Activated CD8-positive, alpha-beta memory T cell treated with anti-CD3 and anti-CD28 coated beads, Interleukin-2, amount 10 ng/mL, durations not matched to agents 7 days and 5 days (primary cell): Measurements from ENCODE around the gene SREBF2. TPM values are rescaled to one million over a fixed set of nuclear protein-coding genes. Genes with fewer than 3 reads are reported as not detected.

Experiments used
- ATAC-seq: fragments of 150-1000 bp; cut with Tn5 transposase; one replicate; pipeline ENCODE4 v1.10.0; 2021; ENCODE audit warnings: moderate library complexity
- CTCF ChIA-PET: fragments of 350-600 bp; sonication (Branson Sonifier 250); formaldehyde crosslinking; loops from one replicate; lab custom pipeline; 2021; ENCODE audit warnings: antibody characterized with exemption; lab: Charles Lee
- DNase-seq: peaks from one replicate; pipeline ENCODE4 v3.0.0-alpha.2; 2020
- H3K27ac Mint-ChIP-seq: one replicate; pipeline ENCODE4 v1.8.0; 2021; ENCODE audit warnings: mild to moderate bottlenecking, mixed read lengths
- H3K27me3 Mint-ChIP-seq: one replicate; pipeline ENCODE4 v1.8.0; 2021; ENCODE audit warnings: mixed read lengths
- H3K36me3 Mint-ChIP-seq: one replicate; pipeline ENCODE4 v1.8.0; 2021; ENCODE audit warnings: mild to moderate bottlenecking, mixed read lengths
- H3K4me1 Mint-ChIP-seq: one replicate; pipeline ENCODE4 v1.8.0; 2021; ENCODE audit warnings: mixed read lengths
- H3K4me3 Mint-ChIP-seq: one replicate; pipeline ENCODE4 v1.8.0; 2021; ENCODE audit warnings: mild to moderate bottlenecking, moderate library complexity, mixed read lengths
- H3K9me3 Mint-ChIP-seq: one replicate; pipeline ENCODE4 v1.8.0; 2022; ENCODE audit warnings: low read depth, mixed read lengths
- total RNA-seq, 2 experiments: library from RNA; stranded (reverse); gene quantifications; one replicate each; pipeline ENCODE4 v1.2.3, GENCODE V29; 2021

SREBF2 gene
- total RNA-seq, 2 experiments from 2014 or later = 130 to 135 TPM

- Mint-ChIP-seq H3K36me3 (peaks cover 31% of the 10 kb centered on the region), H3K27ac (no peak overlapping the region), H3K4me1 (peaks cover 2% of the 10 kb centered on the region), H3K27me3 (no peaks in the 10 kb centered on the region), H3K9me3 (no peaks in the 10 kb centered on the region), H3K4me3 (no peak overlapping the region)
- no peak for ATAC-seq
- CTCF ChIA-PET = no interaction called here
- no peak for DNase-seq
Measured at GRCh38 chr22:41812805-41813545, 19.9 kb upstream of the SREBF2 start.

DNA sequence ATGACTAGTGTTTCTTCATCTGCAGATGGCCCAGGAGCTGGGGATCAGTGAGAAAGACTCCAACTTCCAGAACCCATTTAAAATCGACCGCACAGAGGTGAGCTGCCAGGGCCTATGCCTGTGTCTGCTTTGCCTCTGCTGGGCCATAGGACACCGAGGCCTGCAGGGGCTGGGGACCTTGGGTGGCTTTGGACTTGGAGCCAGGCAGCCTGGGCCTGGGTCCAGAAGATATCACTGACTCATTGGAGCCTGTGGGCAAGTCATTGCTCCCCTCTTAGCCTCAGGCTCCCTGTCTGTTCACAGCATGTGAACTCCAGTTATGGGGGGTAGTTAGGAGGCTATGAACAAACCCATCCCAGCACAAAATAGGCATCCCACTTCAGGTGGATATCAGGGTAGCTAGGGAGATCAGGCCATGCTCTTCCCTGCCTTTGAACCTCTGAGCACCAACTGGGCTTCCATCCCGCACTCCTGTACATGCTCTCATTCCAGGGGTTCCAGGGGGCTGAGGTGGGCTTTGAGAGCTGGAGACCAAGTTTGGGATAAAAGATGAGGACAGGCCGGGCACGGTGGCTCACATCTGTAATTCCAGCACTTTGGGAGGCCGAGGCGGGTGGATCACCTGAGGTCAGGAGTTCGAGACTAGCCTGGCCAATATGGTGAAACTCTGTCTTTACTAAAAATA, 19.0 kb upstream of the SREBF2 start:
- peaks cover 31% of the 10 kb centered on the region for H3K36me3 Mint-ChIP-seq
- no peak overlapping the region for H3K4me3 Mint-ChIP-seq
- H3K27me3 Mint-ChIP-seq = no peaks in the 10 kb centered on the region
- CTCF ChIA-PET = no interaction called here
- H3K9me3 Mint-ChIP-seq = no peaks in the 10 kb centered on the region
- no peak for DNase-seq
- H3K4me1 Mint-ChIP-seq = peaks cover 2% of the 10 kb centered on the region
- H3K27ac Mint-ChIP-seq = no peak overlapping the region
- no peak for ATAC-seq

GRCh38 chr22:41815716-41816115, 17.2 kb upstream of the SREBF2 start:
- Mint-ChIP-seq H3K9me3 (no peaks in the 10 kb centered on the region), H3K27me3 (no peaks in the 10 kb centered on the region), H3K27ac (no peak overlapping the region), H3K4me1 (peaks cover 4% of the 10 kb centered on the region), H3K4me3 (no peak overlapping the region), H3K36me3 (peaks cover 22% of the 10 kb centered on the region)
- CTCF ChIA-PET = no interaction called here
- no peak for DNase-seq
- no peak for ATAC-seq

DNA sequence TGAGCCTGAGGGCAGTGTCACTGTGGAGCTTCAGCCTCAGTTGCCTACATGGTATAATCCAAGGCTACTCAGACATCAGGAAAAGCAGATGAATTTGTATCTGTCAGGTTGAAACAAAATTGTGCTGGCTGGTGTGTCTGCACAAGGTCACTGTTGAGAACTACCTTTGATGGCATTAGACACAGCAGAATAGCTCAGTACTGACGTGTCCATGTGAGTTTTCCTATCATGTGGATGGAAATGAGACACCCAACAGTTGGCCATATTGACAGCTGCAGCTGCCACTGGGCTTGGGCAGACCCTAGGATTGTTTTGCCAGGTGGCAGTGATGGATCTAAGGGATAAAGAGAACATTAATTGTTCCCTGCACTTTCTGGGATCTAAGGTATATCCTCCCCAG, 16.7 kb upstream of the SREBF2 start:
- Mint-ChIP-seq H3K4me3 (no peak overlapping the region), H3K27me3 (no peaks in the 10 kb centered on the region), H3K36me3 (peaks cover 22% of the 10 kb centered on the region), H3K9me3 (no peaks in the 10 kb centered on the region), H3K27ac (no peak overlapping the region), H3K4me1 (peaks cover 7% of the 10 kb centered on the region)
- DNase-seq (no peak), ATAC-seq (no peak)
- CTCF ChIA-PET = no interaction called here

DNA sequence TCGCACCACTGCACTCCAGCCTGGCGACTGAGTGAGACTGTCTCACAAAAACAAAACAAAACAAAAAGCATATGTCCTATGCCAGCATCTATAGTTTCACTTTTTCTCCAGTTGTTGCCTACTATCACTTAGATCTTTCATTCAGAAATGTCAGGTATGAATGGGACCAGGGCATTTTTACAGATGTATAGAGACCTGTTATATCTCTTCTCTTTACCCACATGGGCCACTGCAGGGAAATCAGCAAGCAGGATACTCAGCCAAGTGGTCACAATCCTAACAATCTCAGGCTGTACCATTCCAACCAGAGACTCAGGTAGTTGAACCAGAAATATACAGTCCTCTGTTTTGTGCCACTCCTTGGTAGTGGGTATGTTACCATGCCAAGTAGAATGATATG, 16.0 kb upstream of the SREBF2 start:
- no peaks in the 10 kb centered on the region for H3K27me3 Mint-ChIP-seq
- no peak for DNase-seq
- H3K4me3 Mint-ChIP-seq = no peak overlapping the region
- no peak for ATAC-seq
- peaks cover 19% of the 10 kb centered on the region for H3K36me3 Mint-ChIP-seq
- H3K9me3 Mint-ChIP-seq = no peaks in the 10 kb centered on the region
- CTCF ChIA-PET = no interaction called here
- peaks cover 13% of the 10 kb centered on the region for H3K4me1 Mint-ChIP-seq
- no peak overlapping the region for H3K27ac Mint-ChIP-seq

- DNase-seq (no peak), ATAC-seq (no peak)
- Mint-ChIP-seq H3K27ac (no peak overlapping the region), H3K4me1 (peaks cover 24% of the 10 kb centered on the region), H3K9me3 (no peaks in the 10 kb centered on the region), H3K27me3 (no peaks in the 10 kb centered on the region), H3K4me3 (no peak overlapping the region), H3K36me3 (peaks cover 19% of the 10 kb centered on the region)
- CTCF ChIA-PET = interaction anchor here (1.0 kb wide), 1 partner anchor 123 kb away, joined by 4 read pairs; no protein-coding TSS in a partner anchor
Measured at GRCh38 chr22:41818011-41818410, 14.9 kb upstream of the SREBF2 start.

DNA sequence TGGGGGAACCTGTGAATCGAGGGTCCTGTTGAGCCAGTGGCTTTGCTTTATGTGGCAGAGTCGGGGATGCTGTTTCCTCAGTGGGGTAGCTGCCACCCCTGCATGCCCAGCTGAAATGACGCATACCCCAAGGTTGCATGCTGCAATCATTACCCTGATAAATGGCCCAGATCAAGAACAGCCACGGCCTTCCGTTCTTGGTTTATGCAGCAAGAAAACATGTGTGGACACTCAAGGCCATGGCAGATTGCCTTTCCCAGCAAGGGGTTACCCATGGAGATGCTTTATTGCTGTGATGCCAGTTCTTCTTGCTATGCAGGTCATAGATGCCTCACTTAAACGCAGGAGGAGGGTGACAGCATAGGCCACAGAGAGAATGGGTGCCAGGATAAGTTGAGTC, 14.3 kb upstream of the SREBF2 start:
- Mint-ChIP-seq H3K36me3 (peaks cover 19% of the 10 kb centered on the region), H3K27me3 (no peaks in the 10 kb centered on the region), H3K4me1 (peaks cover 24% of the 10 kb centered on the region), H3K27ac (no peak overlapping the region), H3K4me3 (no peak overlapping the region), H3K9me3 (no peaks in the 10 kb centered on the region)
- DNase-seq (no peak), ATAC-seq (no peak)
- CTCF ChIA-PET = interaction anchor here (0.9 to 1.0 kb wide), 2 partner anchors 121 to 122 kb away, joined by 3 to 4 read pairs; no protein-coding TSS in a partner anchor

GRCh38 chr22:41819257-41819656, 13.6 kb upstream of the SREBF2 start:
- Mint-ChIP-seq H3K27ac (no peak overlapping the region), H3K4me3 (no peak overlapping the region), H3K27me3 (no peaks in the 10 kb centered on the region), H3K9me3 (no peaks in the 10 kb centered on the region), H3K36me3 (peaks cover 21% of the 10 kb centered on the region), H3K4me1 (peaks cover 24% of the 10 kb centered on the region)
- DNase-seq = no peak
- CTCF ChIA-PET = interaction anchor here (0.9 kb wide), 1 partner anchor 122 kb away, joined by 3 read pairs; no protein-coding TSS in a partner anchor
- ATAC-seq = no peak

DNA sequence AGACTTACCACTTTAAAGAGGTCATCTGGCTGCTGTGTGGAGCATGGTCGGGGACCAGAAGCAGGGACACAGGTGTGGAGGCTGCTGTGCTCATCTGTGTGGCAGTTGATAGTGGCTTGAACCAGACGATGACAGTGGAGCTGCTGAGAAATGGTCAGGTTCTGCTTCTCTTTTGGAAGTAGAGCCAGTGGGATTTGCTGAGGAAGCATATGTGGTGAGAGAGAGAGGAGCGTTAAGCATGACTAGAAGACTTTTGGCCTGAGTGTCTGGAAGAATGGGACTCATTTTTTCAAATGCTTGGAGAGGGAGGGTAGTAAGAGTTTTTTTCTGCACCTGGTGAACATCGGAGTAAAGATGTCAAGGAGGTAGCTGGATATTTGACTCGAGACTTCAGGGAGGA, 12.5 kb upstream of the SREBF2 start:
- ATAC-seq (no peak), DNase-seq (no peak)
- Mint-ChIP-seq H3K36me3 (peaks cover 15% of the 10 kb centered on the region), H3K27me3 (no peaks in the 10 kb centered on the region), H3K27ac (no peak overlapping the region), H3K4me3 (no peak overlapping the region), H3K4me1 (peaks cover 24% of the 10 kb centered on the region), H3K9me3 (no peaks in the 10 kb centered on the region)
- CTCF ChIA-PET = interaction anchor here (0.6 kb wide), 2 partner anchors 41 to 121 kb away, joined by 3 to 4 read pairs; no protein-coding TSS in a partner anchor

- no peak for ATAC-seq
- Mint-ChIP-seq H3K27me3 (no peaks in the 10 kb centered on the region), H3K27ac (peak overlapping the region; percentile 73), H3K36me3 (peaks cover 12% of the 10 kb centered on the region), H3K9me3 (no peaks in the 10 kb centered on the region), H3K4me1 (peaks cover 21% of the 10 kb centered on the region), H3K4me3 (no peak overlapping the region)
- CTCF ChIA-PET = interaction anchor here (0.9 to 2.4 kb wide), 14 partner anchors 10 to 125 kb away, joined by 3 to 13 read pairs (median 6); partner anchors contain the start of genes CENPM and SREBF2
- no peak for DNase-seq
Measured at GRCh38 chr22:41821471-41822316, 11.2 kb upstream of the SREBF2 start.

- peaks cover 23% of the 10 kb centered on the region for H3K4me1 Mint-ChIP-seq
- peaks cover 11% of the 10 kb centered on the region for H3K36me3 Mint-ChIP-seq
- peak; percentile 84 for ATAC-seq
- H3K4me3 Mint-ChIP-seq = no peak overlapping the region
- DNase-seq = peak; percentile 54
- CTCF ChIA-PET = interaction anchor here (0.9 to 2.4 kb wide), 17 partner anchors 9 to 125 kb away, joined by 3 to 13 read pairs (median 5); partner anchors contain the start of genes CENPM, MEI1 and SREBF2
- H3K9me3 Mint-ChIP-seq = no peaks in the 10 kb centered on the region
- no peaks in the 10 kb centered on the region for H3K27me3 Mint-ChIP-seq
- peak overlapping the region; percentile 73 for H3K27ac Mint-ChIP-seq
Measured at GRCh38 chr22:41822317-41823057, 10.4 kb upstream of the SREBF2 start.

GRCh38 chr22:41823797-41824196, 9.1 kb upstream of the SREBF2 start:
- CTCF ChIA-PET = no interaction called here
- ATAC-seq = no peak
- Mint-ChIP-seq H3K4me1 (peaks cover 28% of the 10 kb centered on the region), H3K27ac (no peak overlapping the region), H3K27me3 (no peaks in the 10 kb centered on the region), H3K9me3 (no peaks in the 10 kb centered on the region), H3K36me3 (peaks cover 11% of the 10 kb centered on the region), H3K4me3 (no peak overlapping the region)
- DNase-seq = no peak
